HG02588 (cell line): Measurements from ENCODE around the gene DNMT3A.

ENCODE experiments used
- ATAC-seq: cut with Tn5 transposase; IDR thresholded peaks from one replicate; pipeline ENCODE4 v1.9.1; 2021; ENCODE audit warnings: mild to moderate bottlenecking, moderate library complexity; ENCODE audit not compliant: unreplicated experiment

The DNMT3A gene

DNA sequence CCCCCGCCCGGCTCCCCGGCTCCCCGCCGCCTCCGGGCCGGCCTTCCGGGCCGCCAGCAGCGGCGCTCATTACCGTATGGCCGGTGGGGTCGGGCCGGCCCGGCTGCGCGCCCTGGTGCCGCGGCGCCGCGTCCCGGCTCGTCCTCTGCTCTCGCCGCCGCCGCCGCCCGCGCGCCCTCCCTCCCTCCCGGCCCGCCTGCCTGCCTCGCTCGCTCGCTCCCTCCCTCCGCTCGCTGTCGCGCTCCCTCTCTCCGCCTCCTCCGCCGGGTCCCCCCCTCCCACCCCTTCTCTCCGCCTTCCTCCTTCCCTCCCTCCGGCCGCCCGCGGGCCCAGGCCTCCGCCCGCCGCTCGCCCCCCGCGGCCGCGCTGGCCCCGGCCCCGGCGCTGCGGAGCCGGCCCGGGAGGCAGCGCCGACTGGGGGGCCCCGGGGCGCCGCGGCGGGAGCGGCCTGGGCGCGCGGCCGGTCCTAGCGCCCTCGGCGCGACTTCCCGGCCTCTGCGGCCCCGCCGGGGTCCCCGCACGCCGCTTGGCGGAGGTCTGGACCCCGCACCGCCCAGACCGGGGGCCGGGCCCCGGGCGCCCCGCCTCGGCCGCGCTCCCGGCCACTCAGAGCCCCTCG lies at the start of gene DNMT3A:
Gene DNMT3A (minus strand): TSS at position 173 of the 619 bp plus-strand sequence. CDS start 27,941 bp downstream, outside the sequence.
- ATAC-seq = peak; percentile 34

DNA sequence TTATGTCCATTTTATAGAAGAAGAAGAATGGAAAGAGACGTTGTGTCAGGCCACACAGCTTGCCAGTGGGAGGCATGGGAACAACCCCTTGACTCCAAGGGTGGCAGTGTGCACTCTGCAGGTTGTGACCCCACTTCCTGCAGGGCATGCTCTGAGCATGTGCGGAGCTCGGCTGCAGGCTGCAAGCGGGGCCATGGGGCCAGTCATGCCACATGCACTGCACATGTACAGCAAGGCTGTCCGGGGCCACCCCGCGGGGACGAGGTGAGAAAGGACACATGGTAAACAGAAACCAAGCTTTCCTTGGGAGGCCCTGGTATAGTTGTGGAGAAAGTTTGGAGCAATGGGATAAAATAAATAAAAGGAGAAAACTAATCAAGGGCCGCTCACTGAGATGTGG lies 47.4 kb upstream of the DNMT3A start:
- ATAC-seq = no peak

DNA sequence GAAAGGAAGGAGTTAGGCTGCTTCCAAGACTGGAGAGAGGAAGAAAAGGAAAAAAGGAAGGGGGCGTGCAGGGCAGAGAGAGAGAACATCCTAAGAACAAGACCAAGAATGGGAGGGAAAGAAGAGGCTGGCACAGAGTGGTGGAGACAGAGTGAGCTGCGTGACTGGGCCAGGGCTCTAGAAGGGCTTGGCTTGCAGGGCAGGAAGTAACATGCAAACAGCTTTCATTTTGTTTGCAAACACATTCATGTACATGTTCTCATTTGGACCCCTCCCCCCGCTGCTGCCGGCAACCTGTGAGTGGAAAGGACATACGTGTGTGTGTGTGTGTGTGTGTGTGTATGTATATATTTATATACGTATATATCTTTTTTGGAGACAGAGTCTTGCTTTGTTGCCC lies 46.8 kb upstream of the DNMT3A start:
- no peak for ATAC-seq

DNA sequence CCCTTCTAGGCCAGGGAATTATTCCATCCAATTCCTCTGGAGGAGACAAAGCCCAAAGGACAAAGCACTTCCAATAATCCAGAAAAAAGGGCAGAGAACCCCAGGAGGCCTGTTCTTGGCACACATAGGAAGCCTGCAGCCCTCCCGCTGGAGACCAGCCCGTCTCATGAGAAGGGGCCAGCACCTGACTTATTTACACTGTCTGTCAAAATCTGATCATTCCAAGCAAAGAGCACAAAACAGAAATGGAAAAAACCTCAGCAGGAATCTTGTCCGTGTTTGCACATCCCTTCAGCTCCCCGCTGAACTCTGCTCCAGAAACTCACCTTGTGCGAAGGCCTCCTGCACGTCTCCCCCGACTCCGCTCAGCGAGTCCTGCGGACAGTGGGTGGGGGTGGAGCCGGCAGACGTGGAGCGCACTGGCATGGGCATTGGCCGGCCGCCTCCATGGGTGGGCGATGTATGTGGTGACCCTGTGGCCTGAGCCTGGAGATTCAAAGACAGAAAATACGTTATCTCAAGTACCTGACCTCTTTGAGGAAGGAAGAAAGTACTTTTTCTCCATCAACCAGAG lies 46.2 kb upstream of the DNMT3A start:
- ATAC-seq = no peak

DNA sequence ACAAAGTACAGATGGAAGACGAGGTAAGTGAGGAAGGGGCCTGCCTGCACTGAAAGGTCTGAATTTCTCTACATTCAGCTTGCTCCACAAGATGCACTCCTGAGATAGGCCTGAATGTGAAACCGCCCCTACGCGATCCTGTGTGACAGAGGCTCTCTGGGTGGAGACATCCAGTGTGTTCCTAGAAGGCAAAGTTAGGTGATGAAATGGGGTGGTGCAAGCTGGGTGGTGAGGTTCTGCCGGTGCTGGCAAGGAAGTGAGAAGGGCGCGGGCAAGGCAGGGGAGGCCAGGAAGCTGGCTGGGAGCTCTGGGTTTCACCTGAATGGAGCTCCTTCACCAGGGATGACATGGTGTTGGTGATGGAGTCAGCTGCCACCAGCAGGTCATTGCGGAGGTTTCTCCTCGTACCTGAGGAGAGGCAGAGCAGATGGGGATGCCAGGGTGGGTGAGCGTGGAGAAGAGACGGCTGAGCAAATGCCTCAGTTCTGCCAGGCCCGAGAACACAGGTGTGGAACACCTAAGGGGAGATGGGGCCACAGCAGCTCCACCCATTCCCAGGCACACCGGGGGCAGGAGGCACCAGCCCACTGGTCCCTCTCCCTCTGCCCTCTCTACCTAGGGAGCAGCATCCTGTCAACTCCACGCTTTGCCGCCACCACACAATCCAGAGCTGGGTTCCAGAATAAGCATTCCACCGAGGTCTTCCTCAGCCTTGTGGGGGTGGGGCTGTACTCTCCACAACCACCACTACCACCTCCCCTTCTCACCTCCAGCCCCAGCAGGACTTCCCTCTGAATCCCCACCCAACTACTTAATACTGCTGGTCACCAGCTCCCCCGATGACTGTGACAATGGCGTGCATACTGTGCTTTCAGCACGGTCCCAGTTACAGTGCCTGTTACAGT lies 45.5 kb upstream of the DNMT3A start:
- no peak for ATAC-seq

DNA sequence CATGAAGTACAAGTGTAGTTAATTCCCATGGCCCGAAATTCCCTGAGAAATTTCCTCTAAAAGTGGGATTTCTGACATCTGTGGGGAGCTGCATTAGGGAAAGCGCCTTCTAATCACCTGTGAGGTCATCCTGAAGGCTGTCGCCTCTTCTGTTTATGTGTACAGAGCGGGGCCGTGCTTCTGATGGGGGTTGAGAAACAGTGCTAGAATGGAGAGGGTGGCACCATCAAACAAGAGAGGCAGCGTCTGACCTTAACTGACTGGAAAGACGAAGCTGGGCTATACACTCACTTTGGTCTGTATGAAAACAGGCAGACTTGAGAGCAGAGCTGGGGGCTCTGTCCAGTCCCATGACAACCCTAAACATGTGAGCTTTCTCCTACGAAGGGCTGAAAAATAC lies 44.2 kb upstream of the DNMT3A start:
- ATAC-seq = no peak

DNA sequence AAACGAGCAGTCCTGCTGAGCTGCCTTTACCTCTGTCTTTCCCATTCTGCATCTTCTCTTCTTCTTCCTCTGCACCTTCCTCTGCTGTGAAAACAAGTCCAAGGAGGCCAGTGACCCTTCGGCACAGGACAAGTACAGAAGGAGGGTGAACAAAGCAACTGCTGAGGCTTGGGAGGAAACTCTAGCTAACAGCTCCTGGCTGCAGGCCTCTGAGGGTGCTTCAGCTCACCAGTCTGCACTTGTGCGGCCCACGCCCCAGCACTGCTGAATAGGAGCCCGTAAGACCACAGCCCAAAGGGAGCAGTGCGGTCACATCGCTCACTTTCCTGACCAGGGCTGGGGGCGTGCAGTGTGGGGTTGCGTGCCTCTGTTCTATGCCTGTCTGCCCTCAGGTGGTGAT lies 42.1 kb upstream of the DNMT3A start:
- ATAC-seq = no peak

DNA sequence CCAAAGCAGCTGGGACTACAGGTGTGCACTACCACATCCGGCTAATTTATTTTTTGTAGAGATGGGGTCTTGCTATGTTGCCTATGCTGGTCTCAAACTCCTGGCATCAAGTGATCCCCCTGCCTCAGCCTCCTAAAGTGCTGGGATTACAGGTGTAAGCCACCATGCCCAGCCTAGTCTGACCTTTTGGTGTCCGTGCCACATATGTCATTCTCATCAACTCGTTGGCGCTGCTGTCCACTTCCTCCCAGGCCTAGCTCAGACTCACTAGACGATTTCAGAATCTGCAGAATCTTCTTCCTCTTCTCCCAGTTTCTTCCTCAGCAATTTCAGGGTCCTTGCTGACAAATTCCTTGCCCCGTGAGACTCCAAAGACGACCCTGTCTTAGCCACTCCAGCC lies 39.8 kb upstream of the DNMT3A start:
- ATAC-seq = no peak

DNA sequence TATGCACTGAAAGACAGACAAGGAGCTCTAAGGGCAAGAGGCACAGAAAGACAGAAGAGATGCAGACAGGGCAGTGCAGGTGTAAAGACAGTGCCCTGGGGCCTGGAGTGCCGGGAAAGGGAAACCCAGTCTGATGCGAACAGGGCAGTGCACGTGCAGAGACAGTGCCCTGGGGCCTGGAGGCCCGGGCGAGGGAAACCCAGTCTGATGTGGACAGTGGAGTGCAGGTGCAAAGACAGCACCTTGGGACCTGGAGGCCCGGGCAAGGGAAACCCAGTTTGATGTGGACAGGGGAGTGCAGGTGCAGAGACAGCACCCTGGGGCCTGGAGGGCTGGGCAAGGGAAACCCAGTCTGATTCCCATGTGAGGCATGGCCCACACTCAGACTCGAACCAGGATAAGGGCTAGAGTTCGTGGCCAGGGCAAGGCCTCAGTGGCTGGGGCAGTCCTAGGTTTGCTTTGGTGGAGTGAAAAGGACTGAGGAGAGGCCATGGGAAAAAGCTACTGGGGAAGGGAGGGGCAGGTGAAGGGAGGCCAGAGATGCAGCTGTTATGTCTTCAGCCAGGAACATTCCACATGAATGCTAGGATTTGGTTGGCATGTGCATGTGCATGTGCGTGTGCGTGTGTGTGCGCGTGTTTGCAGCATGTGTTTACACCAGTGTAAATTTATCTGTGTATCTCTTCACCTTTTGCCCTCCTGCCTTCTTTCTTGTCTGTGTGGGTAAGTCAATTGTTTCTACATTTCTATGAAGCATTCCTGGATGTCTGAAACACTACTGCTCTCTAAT lies 39.1 kb upstream of the DNMT3A start:
- no peak for ATAC-seq

DNA sequence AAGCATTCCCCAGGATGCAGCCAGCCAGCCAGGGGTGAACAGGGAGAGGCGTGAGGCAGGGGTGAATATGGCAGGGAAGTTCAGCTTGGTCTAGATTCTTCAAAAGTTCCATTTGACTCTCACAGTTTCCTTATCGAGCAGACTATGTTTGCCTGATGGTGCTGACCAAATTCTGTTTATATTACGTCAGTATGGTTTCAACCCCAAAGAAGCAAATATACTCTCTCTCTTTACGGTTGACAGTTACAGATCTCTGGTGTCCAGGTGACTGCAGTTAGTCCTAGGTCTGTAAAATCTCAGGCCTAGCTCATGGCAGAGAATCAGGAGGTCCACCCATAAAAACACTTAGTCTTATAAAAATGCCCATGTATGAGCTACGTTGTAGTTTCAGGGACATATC lies 38.3 kb upstream of the DNMT3A start:
- no peak for ATAC-seq

DNA sequence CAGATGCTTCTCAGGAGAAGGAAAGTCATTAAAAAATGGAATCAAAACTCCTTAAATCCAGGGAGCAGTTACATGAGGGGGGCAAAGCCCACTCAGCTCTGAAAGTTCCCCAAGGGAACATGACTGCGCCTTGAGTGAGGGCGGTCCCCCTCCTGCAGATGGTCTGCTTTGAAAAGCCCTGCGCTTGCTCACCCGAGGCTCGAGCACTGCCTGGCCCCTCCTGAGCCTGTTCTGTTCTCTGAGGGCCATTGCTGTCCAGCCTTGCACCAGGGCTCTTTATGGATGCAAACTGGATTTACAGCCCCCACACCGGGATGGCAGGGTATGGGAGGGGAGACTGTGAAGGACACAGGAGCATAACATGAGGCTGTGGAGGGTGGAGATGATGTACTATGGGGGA lies 37.8 kb upstream of the DNMT3A start:
- no peak for ATAC-seq

DNA sequence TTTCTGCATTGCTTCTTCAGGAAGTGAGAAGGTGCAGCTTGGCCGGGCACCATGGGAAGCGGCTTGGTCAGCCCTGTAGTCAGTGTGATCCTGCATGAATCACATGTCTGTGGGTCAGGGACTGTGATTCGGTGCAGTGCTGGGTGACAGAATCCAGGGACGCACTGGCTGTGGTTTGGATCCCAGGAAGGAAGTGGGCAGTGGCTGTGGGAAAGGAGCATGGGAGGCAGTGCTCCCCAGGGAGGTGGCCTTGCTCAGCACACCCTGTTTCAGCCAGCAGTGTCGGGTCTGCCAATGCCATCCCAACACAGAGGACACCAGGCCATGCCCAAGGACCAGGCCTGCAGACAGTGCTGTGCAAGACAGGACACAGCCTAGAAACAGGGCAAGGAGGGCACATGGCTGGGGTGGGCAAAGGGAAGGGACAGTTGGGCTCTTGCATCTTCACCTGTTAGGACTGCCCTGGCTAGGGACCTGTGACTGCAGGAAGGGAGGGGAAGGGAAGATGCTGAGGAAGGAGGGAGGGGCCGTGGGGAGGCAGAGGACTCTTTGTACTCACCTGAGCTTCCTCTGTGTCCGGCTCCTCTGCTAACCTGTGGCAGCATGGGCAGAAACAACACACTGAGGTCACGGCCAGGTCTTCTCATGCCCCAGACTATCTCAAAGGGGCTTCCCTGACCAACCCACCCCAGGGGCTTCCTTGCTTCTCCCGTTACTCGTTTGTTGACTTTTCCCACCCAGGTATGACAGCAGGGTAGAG lies 37.2 kb upstream of the DNMT3A start:
- ATAC-seq = no peak

DNA sequence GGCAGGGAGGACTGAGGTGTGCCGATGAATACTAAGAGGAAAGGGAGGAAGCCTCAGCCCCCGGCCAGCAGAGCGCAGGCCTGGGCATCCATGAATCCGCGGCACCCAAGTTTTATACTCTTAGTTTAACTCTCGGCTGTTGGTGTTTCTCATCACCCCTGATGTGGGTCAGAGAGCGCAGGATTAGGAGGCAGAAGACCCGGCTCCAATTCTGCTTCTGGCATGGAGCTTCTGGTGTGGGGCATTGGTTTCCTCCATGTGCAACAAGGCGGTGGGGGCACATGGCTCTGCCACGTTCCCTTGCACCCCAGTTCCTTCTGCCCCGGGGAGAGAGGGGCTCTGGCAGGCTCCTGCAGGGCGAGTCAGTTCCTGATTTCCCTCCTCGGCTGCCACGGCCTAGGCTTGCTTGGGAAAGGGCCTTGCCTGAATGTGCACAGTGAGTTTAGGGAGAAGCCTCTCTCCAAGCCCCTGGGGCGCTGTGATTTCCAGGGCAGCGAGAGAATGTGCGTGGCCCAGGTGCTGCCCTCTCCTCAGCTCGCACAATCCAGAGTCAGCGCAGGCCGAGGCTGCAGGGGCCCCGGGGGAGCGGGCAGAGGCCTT lies 36.2 kb upstream of the DNMT3A start:
- no peak for ATAC-seq

DNA sequence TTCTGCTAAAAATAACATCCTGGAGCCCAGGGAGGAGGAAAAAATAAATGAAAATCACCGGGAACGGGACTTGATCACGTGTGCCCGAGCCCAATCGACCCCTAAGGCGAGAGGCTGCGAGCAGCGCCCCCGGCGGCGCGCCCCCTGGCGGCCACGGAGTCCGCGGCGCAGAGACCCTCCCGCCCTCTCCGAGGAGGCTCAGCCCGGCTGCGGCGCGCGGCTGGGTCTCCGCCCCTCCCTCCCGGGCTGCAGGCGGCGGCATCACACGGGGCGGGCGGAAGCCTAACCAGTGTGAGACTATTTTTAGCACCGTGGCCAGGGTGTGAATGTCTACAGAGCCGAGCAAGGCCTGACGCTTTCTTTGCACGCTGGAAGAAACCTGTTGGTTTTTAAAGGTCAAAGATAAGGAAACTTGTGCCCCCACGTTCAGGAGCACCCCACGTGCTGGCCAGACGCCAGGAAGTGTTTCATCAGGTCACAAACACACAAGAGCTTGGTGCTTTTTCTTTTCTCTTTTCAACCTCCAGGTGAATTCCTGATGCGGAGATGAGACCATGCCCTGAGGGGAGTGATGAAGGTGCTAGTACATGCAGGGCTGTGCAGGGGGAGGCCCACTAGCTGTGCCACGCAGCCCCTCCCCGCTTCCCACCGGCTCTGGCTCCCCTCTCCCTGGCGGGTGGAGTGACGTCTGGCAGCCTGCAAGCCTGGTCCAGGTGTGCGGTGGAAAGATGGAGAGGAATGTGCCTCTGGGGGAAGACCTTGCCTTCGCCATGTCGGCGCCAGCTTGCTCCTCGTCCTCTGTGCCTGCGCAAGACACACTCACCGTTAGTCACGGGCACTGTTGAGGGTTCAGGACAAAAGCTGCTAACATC lies 35.3 kb upstream of the DNMT3A start:
- ATAC-seq = peak; percentile 88

DNA sequence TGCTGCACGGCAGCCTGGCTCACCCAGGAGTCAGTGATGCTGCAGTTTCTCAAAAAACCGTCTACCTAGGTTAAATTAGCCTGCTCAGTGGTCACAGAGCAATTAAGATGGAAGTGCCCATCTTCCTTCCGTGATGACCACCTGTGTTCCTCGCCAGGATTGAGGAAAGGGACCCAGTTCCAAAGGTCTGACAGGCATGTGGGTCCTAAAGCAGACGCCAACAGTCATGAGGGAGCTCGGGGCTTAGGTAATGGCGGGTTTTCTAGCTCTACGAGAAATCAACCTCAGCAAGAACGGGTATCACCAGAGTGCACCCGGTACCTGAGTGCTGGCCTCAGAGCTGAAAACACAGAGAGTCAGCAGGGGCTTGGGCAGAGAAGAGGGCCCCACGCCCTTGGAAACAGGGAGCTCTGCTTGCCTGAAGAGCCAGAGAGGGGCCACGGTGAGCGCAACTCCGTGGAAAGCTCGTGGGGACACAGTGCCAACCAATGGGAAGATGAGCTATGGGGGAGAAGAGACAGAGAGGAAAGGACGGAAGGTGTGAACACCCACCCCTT lies 34.3 kb upstream of the DNMT3A start:
- ATAC-seq = no peak

DNA sequence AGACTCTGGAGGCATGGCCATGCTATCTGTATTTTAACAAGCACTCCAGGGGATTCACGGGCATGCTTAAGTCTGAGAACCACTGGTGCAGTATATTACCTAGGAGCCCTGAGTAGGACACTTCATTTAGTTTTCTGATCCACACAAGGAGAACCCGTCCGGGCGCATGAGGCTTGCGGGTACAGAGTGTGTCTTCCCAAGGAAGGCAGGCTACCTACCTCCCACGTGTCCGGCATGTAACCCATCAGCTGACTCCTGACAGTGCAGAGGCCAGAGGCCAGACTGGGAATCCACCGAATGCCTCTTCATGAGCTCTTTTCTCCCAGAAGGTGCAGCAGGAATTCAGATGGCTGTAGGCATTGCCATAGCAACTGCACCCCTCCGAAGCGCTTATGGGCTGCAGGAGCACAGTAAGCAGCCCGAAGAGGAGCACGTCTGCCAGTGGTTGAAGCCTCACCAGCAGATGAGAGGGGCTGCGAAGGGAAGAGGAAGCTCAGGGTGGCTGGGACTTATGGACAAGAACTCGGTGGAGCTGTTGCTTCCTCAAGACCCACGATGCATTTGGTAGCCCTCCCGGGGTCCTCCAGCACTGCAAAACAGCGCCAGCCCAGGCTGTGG lies 33.8 kb upstream of the DNMT3A start:
- no peak for ATAC-seq

DNA sequence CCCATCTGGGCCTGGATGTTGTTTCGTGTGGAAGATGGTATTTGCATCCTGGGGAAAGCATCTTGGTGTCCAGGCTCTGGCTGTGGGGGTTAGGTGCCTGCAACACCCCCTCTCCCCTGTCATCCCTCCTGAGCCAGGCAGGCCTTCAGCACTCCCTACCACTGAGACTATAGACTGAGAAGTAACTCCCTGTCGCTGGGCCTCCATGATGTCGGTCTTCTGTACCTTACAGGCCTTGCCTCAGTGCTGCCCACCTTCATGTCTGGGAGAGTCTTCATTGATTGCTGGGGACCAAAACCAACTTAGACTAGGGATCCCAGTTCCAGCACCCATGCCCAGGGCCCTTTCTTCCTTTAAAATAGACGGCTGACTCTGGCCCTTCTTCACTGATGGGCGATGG lies 33.1 kb upstream of the DNMT3A start:
- no peak for ATAC-seq

DNA sequence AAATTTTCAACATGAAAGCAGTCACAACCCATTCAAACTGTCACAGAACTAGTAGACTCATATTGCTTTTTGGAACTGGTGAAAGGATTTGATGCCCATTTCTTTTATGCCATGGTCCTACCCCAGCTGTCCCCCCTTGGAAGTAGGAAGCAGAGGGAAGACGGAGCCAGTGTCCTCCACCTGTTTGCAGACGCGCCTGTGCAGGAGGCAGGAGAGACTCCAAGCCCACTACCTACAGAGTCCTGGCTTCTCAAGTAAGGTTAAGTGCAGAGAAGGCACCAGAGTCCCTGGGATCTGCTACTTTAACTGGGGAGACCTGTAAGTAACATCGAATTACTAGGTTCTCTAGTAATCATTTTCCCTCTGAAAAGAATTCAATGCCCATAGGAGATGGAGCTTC lies 32.7 kb upstream of the DNMT3A start:
- no peak for ATAC-seq
